Neural progenitor cell (in vitro differentiated cells): ENCODE measurements around the gene SPSB2.
"Not testable (repeated sequence)": the region's sequence is repeated elsewhere in the genome, so short reads cannot be mapped to it uniquely, and the experiment has no call there.

ENCODE experiments used
- CTCF ChIP-seq: fragments of 200-600 bp; sonication (generic); IDR thresholded peaks from 2 replicates; pipeline ENCODE4 v1.5.1; 2017; ENCODE audit warnings: antibody characterized with exemption, mild to moderate bottlenecking
- EZH2 ChIP-seq: fragments of 200-600 bp; sonication (generic); IDR thresholded peaks from 2 replicates; pipeline ENCODE4 v1.6.1; 2017; ENCODE audit warnings: antibody characterized with exemption, mild to moderate bottlenecking, moderate library complexity

DNA sequence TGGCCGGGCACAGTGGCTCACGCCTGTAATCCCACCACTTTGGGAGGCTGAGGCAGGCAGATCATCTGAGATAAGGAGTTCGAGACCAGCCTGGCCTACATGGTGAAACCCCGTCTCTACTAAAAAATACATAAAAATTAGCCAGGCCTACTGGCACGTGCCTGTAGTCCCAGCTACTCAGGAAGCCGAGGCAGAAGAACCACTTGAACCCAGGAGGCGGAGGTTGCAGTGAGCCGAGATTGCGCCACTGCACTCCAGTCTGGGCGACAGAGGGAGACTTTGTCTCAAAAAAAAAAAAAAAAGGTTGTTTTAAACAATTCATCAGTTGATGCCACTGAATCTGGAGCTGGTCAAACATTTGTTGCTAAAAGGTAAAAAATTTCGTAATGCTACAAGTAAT is 6.7 kb upstream of the SPSB2 start:
- not testable (repeated sequence) for TF ChIP-seq CTCF, EZH2
